Measurements from ENCODE around the gene PHF2.

PHF2 gene

GRCh38 chr9:93681269-93682154 lies 105.1 kb downstream of the PHF2 start:
- no peaks in the 10 kb centered on the region for H3K4me1 Mint-ChIP-seq
- H3K27me3 Mint-ChIP-seq (ENCODE audit: low read depth), result peaks cover 15% of the 10 kb centered on the region
- no peak overlapping the region for H3K4me3 Mint-ChIP-seq
- H3K9me3 Mint-ChIP-seq, result peaks cover 3% of the 10 kb centered on the region
- H3K27ac Mint-ChIP-seq, result no peak overlapping the region
- TF ChIP-seq, protein P1, sequence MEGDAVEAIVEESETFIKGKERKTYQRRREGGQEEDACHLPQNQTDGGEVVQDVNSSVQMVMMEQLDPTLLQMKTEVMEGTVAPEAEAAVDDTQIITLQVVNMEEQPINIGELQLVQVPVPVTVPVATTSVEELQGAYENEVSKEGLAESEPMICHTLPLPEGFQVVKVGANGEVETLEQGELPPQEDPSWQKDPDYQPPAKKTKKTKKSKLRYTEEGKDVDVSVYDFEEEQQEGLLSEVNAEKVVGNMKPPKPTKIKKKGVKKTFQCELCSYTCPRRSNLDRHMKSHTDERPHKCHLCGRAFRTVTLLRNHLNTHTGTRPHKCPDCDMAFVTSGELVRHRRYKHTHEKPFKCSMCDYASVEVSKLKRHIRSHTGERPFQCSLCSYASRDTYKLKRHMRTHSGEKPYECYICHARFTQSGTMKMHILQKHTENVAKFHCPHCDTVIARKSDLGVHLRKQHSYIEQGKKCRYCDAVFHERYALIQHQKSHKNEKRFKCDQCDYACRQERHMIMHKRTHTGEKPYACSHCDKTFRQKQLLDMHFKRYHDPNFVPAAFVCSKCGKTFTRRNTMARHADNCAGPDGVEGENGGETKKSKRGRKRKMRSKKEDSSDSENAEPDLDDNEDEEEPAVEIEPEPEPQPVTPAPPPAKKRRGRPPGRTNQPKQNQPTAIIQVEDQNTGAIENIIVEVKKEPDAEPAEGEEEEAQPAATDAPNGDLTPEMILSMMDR (IDR thresholded peaks at IDR 0.05; ENCODE audit: unreplicated experiment in 3 of 3), result no peak
- peaks cover 9% of the 10 kb centered on the region for H3K36me3 Mint-ChIP-seq (ENCODE audit: low read depth)

DNA sequence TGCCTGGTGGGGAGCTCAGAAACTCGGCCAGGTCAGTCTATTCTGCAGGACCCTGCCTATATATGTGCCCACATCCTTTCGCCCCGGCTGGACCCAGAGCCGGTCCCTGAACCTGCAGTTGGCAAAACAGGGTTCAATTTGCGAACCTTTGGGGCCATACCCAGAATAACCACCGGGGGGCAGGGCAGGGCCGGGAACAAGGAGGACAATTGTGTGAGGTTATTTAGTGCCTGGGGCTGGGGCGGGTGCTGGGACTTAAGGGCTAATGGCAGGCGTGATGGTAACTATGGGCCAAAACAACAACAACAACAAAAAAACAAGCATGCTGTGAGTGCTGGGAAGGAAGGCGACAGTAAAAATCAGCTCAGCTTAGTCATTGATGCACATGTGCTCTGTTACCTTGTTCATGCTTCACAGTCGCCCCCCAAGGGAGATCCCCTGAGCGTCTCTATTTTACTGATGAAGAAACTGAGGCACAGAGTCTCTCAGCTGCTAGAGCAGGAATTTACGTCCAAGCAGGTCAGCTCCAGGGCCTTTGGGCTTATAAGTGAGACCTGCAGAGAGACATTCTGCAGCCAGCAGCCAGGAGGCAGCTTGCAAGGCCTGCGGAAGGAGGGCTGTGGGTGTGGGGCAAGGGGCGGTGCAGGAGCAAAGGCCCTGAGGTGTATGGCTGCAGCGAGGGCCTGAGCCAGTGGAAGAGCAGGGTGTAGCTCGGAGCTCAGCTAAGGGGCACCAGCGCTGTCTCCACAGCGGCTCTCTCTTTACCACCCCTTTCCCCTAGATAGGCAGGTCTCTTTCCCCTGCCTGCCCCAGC lies 106.0 kb downstream of the PHF2 start:
- peaks cover 7% of the 10 kb centered on the region for H3K36me3 Mint-ChIP-seq (ENCODE audit: low read depth)
- peaks cover 15% of the 10 kb centered on the region for H3K27me3 Mint-ChIP-seq (ENCODE audit: low read depth)
- H3K27ac Mint-ChIP-seq, result no peak overlapping the region
- no peak overlapping the region for H3K4me3 Mint-ChIP-seq
- peaks cover 5% of the 10 kb centered on the region for H3K9me3 Mint-ChIP-seq
- TF ChIP-seq, protein P1 (IDR thresholded peaks at IDR 0.05; ENCODE audit: unreplicated experiment in 3 of 3), result peak; percentile 77 to 86 (median 82)
- no peaks in the 10 kb centered on the region for H3K4me1 Mint-ChIP-seq

GRCh38 chr9:93683331-93684134 lies 107.1 kb downstream of the PHF2 start:
- H3K4me3 Mint-ChIP-seq, result no peak overlapping the region
- H3K36me3 Mint-ChIP-seq (ENCODE audit: low read depth), result no peaks in the 10 kb centered on the region
- H3K9me3 Mint-ChIP-seq, result peaks cover 9% of the 10 kb centered on the region
- no peak overlapping the region for H3K27ac Mint-ChIP-seq
- TF ChIP-seq, protein P1 (IDR thresholded peaks at IDR 0.05; ENCODE audit: unreplicated experiment in 3 of 3), result no peak
- no peaks in the 10 kb centered on the region for H3K4me1 Mint-ChIP-seq
- peaks cover 15% of the 10 kb centered on the region for H3K27me3 Mint-ChIP-seq (ENCODE audit: low read depth)

DNA sequence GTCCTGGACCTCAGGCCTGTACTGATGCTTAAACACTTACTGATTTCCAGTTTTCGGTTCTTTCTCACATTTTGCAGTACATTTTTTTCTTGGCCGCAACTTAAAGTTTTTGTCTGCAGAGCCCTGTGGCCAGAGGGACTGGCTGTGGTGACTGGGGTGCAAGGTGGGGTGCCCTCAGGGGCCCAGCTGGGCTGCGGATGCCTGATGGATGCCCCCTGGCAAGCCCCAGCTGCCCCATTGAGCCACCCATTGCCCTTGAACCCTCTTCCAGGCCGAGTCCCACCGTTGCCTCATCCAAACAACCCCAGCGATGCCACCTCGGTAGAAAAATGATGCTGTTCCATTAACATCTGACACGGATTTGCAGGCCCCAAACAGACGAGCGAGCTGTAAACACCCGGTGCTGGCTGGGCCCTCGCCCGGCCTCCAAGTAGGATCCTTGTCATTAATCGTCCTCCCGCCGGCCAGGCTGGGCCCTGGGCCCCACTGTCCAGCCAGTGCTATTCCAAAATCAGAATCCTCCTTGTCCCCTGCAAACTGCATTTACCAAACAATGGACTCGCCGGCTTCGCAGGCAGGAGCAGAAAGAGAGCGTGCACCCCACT lies 107.9 kb downstream of the PHF2 start:
- no peak overlapping the region for H3K27ac Mint-ChIP-seq
- H3K9me3 Mint-ChIP-seq, result peaks cover 15% of the 10 kb centered on the region
- peaks cover 15% of the 10 kb centered on the region for H3K27me3 Mint-ChIP-seq (ENCODE audit: low read depth)
- no peak overlapping the region for H3K4me3 Mint-ChIP-seq
- no peaks in the 10 kb centered on the region for H3K36me3 Mint-ChIP-seq (ENCODE audit: low read depth)
- TF ChIP-seq, protein P1 (IDR thresholded peaks at IDR 0.05; ENCODE audit: unreplicated experiment in 3 of 3), result no peak
- H3K4me1 Mint-ChIP-seq, result no peaks in the 10 kb centered on the region

- no peak overlapping the region for H3K4me3 Mint-ChIP-seq
- no peaks in the 10 kb centered on the region for H3K4me1 Mint-ChIP-seq
- TF ChIP-seq, protein P1 (IDR thresholded peaks at IDR 0.05; ENCODE audit: unreplicated experiment in 3 of 3), result peak in 2 of 3 experiments; percentile 23 to 25
- H3K27me3 Mint-ChIP-seq (ENCODE audit: low read depth), result peaks cover 15% of the 10 kb centered on the region
- no peaks in the 10 kb centered on the region for H3K36me3 Mint-ChIP-seq (ENCODE audit: low read depth)
- H3K9me3 Mint-ChIP-seq, result peaks cover 18% of the 10 kb centered on the region
- no peak overlapping the region for H3K27ac Mint-ChIP-seq
These were observed 108.6 kb downstream of the PHF2 start for GRCh38 chr9:93684806-93685543.
